Fibroblast of skin of scalp (primary cell): ENCODE measurements around the gene YDJC.
"Not testable (repeated sequence)": the region's sequence is repeated elsewhere in the genome, so short reads cannot be mapped to it uniquely, and the experiment has no call there.

Experiments used
- DNase-seq: peaks from one replicate; pipeline ENCODE4 v3.0.0-alpha.2; 2013

The YDJC gene

GRCh38 chr22:21631025-21631424 lies 1.2 kb upstream of the YDJC start:
- DNase-seq = no peak

- DNase-seq = no peak
Measured at GRCh38 chr22:21628386-21629254, 1.2 kb downstream of the YDJC start.

GRCh38 chr22:21626735-21627469 lies 2.9 kb downstream of the YDJC start:
- no peak for DNase-seq

- no peak for DNase-seq
Measured at GRCh38 chr22:21626073-21626734, 3.6 kb downstream of the YDJC start.

GRCh38 chr22:21624880-21625791 lies 4.7 kb downstream of the YDJC start:
- no peak for DNase-seq

GRCh38 chr22:21624120-21624879 lies 5.5 kb downstream of the YDJC start:
- DNase-seq = no peak

GRCh38 chr22:21623648-21623970 lies 6.2 kb downstream of the YDJC start:
- DNase-seq = no peak

GRCh38 chr22:21622919-21623647 lies 6.7 kb downstream of the YDJC start:
- no peak for DNase-seq

- no peak for DNase-seq
Measured at GRCh38 chr22:21622011-21622918, 7.6 kb downstream of the YDJC start.

- no peak for DNase-seq
Measured at GRCh38 chr22:21621025-21621424, 8.8 kb downstream of the YDJC start.

GRCh38 chr22:21617337-21617736 lies 12.5 kb downstream of the YDJC start:
- DNase-seq = not testable (repeated sequence)

GRCh38 chr22:21615731-21616130 lies 14.1 kb downstream of the YDJC start:
- no peak for DNase-seq

- no peak for DNase-seq
Measured at GRCh38 chr22:21613553-21614233, 16.1 kb downstream of the YDJC start.

- DNase-seq = no peak
Measured at GRCh38 chr22:21612858-21613257, 17.0 kb downstream of the YDJC start.

- DNase-seq = no peak
Measured at GRCh38 chr22:21611210-21611977, 18.4 kb downstream of the YDJC start.

- not testable (repeated sequence) for DNase-seq
Measured at GRCh38 chr22:21609556-21610157, 20.2 kb downstream of the YDJC start.

- no peak for DNase-seq
Measured at GRCh38 chr22:21606775-21607174, 23.0 kb downstream of the YDJC start.
